ENCODE measurements around the gene SLC22A14.

DNA sequence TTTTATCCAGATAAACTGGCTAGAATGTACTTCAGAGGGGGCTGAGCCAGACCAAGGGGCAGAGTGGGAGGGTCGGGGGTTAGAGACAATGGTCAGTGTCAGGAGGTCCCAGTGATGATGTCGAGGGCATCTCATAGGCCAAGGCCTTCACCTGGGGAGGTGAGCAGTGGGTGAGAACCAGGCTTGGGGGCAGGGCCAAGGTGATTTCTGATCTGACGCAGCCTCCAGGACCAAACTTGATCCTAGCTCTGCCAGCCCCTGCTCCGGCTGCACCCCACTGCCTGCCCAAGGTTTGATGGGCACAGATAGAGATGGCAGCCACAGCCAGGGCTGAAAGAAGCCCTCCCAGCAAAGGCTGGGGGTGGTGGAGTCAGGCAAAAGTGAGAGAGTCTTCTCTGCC lies 79.4 kb downstream of the SLC22A14 start:
- TF ChIP-seq CTCF (IDR thresholded peaks at IDR 0.05) (no peak), EZH2phosphoT487 (IDR thresholded peaks at IDR 0.05) (no peak), EZH2 (IDR thresholded peaks at IDR 0.05) (no peak)
